ENCODE measurements around the gene PIGU.
A peak's percentile ranks its signal among the peaks of the same experiment; 100 is the strongest.

The PIGU gene

GRCh38 chr20:34644951-34645350 lies 31.9 kb downstream of the PIGU start:
- no peak for DNase-seq (ENCODE audit: low spot score in 2 of 2)
- H3K4me1 Mint-ChIP-seq = no peaks in the 10 kb centered on the region
- no peak overlapping the region for H3K4me3 Mint-ChIP-seq
- no peak for ATAC-seq
- no peaks in the 10 kb centered on the region for H3K9me3 Mint-ChIP-seq
- H3K36me3 Mint-ChIP-seq = peaks cover 25% of the 10 kb centered on the region
- no peak overlapping the region for H3K27ac Mint-ChIP-seq

GRCh38 chr20:34644345-34644744 lies 32.5 kb downstream of the PIGU start:
- no peak overlapping the region for H3K27ac Mint-ChIP-seq
- ATAC-seq (no peak), DNase-seq (ENCODE audit: low spot score in 2 of 2) (no peak)
- H3K9me3 Mint-ChIP-seq = no peaks in the 10 kb centered on the region
- no peaks in the 10 kb centered on the region for H3K4me1 Mint-ChIP-seq
- H3K4me3 Mint-ChIP-seq = no peak overlapping the region
- peaks cover 25% of the 10 kb centered on the region for H3K36me3 Mint-ChIP-seq

- H3K36me3 Mint-ChIP-seq = peaks cover 25% of the 10 kb centered on the region
- H3K9me3 Mint-ChIP-seq = no peaks in the 10 kb centered on the region
- H3K27ac Mint-ChIP-seq = no peak overlapping the region
- DNase-seq (ENCODE audit: low spot score in 2 of 2) (no peak), ATAC-seq (no peak)
- no peaks in the 10 kb centered on the region for H3K4me1 Mint-ChIP-seq
- H3K4me3 Mint-ChIP-seq = no peak overlapping the region
These were observed 33.0 kb downstream of the PIGU start for GRCh38 chr20:34643928-34644327.

- DNase-seq (ENCODE audit: low spot score in 2 of 2) (no peak), ATAC-seq (no peak)
- peaks cover 36% of the 10 kb centered on the region for H3K36me3 Mint-ChIP-seq
- no peak overlapping the region for H3K4me3 Mint-ChIP-seq
- H3K9me3 Mint-ChIP-seq = no peaks in the 10 kb centered on the region
- no peaks in the 10 kb centered on the region for H3K4me1 Mint-ChIP-seq
- H3K27ac Mint-ChIP-seq = peak overlapping the region; percentile 18
These were observed 34.9 kb downstream of the PIGU start for GRCh38 chr20:34642009-34642408.

- Mint-ChIP-seq H3K4me1 (no peaks in the 10 kb centered on the region), H3K4me3 (no peak overlapping the region), H3K9me3 (no peaks in the 10 kb centered on the region), H3K27ac (no peak overlapping the region), H3K36me3 (peaks cover 51% of the 10 kb centered on the region)
- no peak for DNase-seq (ENCODE audit: low spot score in 2 of 2)
- ATAC-seq = no peak
These were observed 37.1 kb downstream of the PIGU start for GRCh38 chr20:34639755-34640222.

- DNase-seq (ENCODE audit: low spot score in 2 of 2) = no peak
- ATAC-seq = no peak
- no peak overlapping the region for H3K27ac Mint-ChIP-seq
- H3K9me3 Mint-ChIP-seq = no peaks in the 10 kb centered on the region
- peaks cover 53% of the 10 kb centered on the region for H3K36me3 Mint-ChIP-seq
- H3K4me3 Mint-ChIP-seq = no peak overlapping the region
- H3K4me1 Mint-ChIP-seq = no peaks in the 10 kb centered on the region
These were observed 38.4 kb downstream of the PIGU start for GRCh38 chr20:34638532-34638931.

- peaks cover 55% of the 10 kb centered on the region for H3K36me3 Mint-ChIP-seq
These were observed 38.9 kb downstream of the PIGU start for GRCh38 chr20:34638039-34638292.

GRCh38 chr20:34637245-34638038 lies 39.5 kb downstream of the PIGU start:
- Mint-ChIP-seq H3K27ac (no peak overlapping the region), H3K4me3 (no peak overlapping the region), H3K9me3 (no peaks in the 10 kb centered on the region), H3K4me1 (no peaks in the 10 kb centered on the region), H3K36me3 (peaks cover 60% of the 10 kb centered on the region)
- ATAC-seq = no peak
- DNase-seq (ENCODE audit: low spot score in 2 of 2) = no peak

More at GRCh38 chr20:34638039-34638292, 38.9 kb downstream of the PIGU start:
- no peak overlapping the region for H3K27ac Mint-ChIP-seq
- no peak for ATAC-seq
- no peaks in the 10 kb centered on the region for H3K4me1 Mint-ChIP-seq
- H3K9me3 Mint-ChIP-seq = no peaks in the 10 kb centered on the region
- DNase-seq (ENCODE audit: low spot score in 2 of 2) = no peak
- H3K4me3 Mint-ChIP-seq = no peak overlapping the region

- no peak overlapping the region for H3K4me3 Mint-ChIP-seq
- no peaks in the 10 kb centered on the region for H3K4me1 Mint-ChIP-seq
- no peaks in the 10 kb centered on the region for H3K9me3 Mint-ChIP-seq
- ATAC-seq (no peak), DNase-seq (ENCODE audit: low spot score in 2 of 2) (no peak)
- H3K27ac Mint-ChIP-seq = no peak overlapping the region
- H3K36me3 Mint-ChIP-seq = peaks cover 64% of the 10 kb centered on the region
These were observed 40.2 kb downstream of the PIGU start for GRCh38 chr20:34636648-34637047.

- H3K9me3 Mint-ChIP-seq = no peaks in the 10 kb centered on the region
- H3K4me3 Mint-ChIP-seq = no peak overlapping the region
- H3K27ac Mint-ChIP-seq = no peak overlapping the region
- ATAC-seq = no peak
- no peak for DNase-seq (ENCODE audit: low spot score in 2 of 2)
- peaks cover 80% of the 10 kb centered on the region for H3K36me3 Mint-ChIP-seq
- no peaks in the 10 kb centered on the region for H3K4me1 Mint-ChIP-seq
These were observed 42.5 kb downstream of the PIGU start for GRCh38 chr20:34634392-34634791.

GRCh38 chr20:34632870-34633452 lies 43.9 kb downstream of the PIGU start:
- no peak overlapping the region for H3K27ac Mint-ChIP-seq

GRCh38 chr20:34629904-34630303 lies 47.0 kb downstream of the PIGU start:
- no peaks in the 10 kb centered on the region for H3K4me1 Mint-ChIP-seq
- DNase-seq (ENCODE audit: low spot score in 2 of 2) (no peak), ATAC-seq (no peak)
- no peak overlapping the region for H3K27ac Mint-ChIP-seq
- no peak overlapping the region for H3K4me3 Mint-ChIP-seq
- no peaks in the 10 kb centered on the region for H3K9me3 Mint-ChIP-seq
- H3K36me3 Mint-ChIP-seq = peaks cover 81% of the 10 kb centered on the region

More at GRCh38 chr20:34632870-34633452, 43.9 kb downstream of the PIGU start:
- no peak for DNase-seq (ENCODE audit: low spot score in 2 of 2)
- Mint-ChIP-seq H3K9me3 (no peaks in the 10 kb centered on the region), H3K4me3 (no peak overlapping the region), H3K4me1 (no peaks in the 10 kb centered on the region), H3K36me3 (peaks cover 81% of the 10 kb centered on the region)
- ATAC-seq = no peak

GRCh38 chr20:34629342-34629741 lies 47.5 kb downstream of the PIGU start:
- no peaks in the 10 kb centered on the region for H3K4me1 Mint-ChIP-seq
- H3K36me3 Mint-ChIP-seq = peaks cover 75% of the 10 kb centered on the region

GRCh38 chr20:34628026-34628425 lies 48.9 kb downstream of the PIGU start:
- Mint-ChIP-seq H3K4me3 (no peak overlapping the region), H3K36me3 (peaks cover 64% of the 10 kb centered on the region), H3K27ac (no peak overlapping the region), H3K9me3 (no peaks in the 10 kb centered on the region), H3K4me1 (peaks cover 5% of the 10 kb centered on the region)
- ATAC-seq (no peak), DNase-seq (ENCODE audit: low spot score in 2 of 2) (no peak)

More at GRCh38 chr20:34629342-34629741, 47.5 kb downstream of the PIGU start:
- H3K4me3 Mint-ChIP-seq = no peak overlapping the region
- no peak overlapping the region for H3K27ac Mint-ChIP-seq
- H3K9me3 Mint-ChIP-seq = no peaks in the 10 kb centered on the region
- DNase-seq (ENCODE audit: low spot score in 2 of 2) (no peak), ATAC-seq (no peak)

- H3K4me1 Mint-ChIP-seq = peaks cover 10% of the 10 kb centered on the region
- H3K9me3 Mint-ChIP-seq = no peaks in the 10 kb centered on the region
- peaks cover 59% of the 10 kb centered on the region for H3K36me3 Mint-ChIP-seq
- no peak overlapping the region for H3K4me3 Mint-ChIP-seq
- no peak for DNase-seq (ENCODE audit: low spot score in 2 of 2)
- H3K27ac Mint-ChIP-seq = no peak overlapping the region
- ATAC-seq = no peak
These were observed 49.4 kb downstream of the PIGU start for GRCh38 chr20:34627458-34627857.

- Mint-ChIP-seq H3K4me1 (peaks cover 11% of the 10 kb centered on the region), H3K9me3 (no peaks in the 10 kb centered on the region), H3K36me3 (peaks cover 59% of the 10 kb centered on the region), H3K4me3 (no peak overlapping the region), H3K27ac (no peak overlapping the region)
- DNase-seq (ENCODE audit: low spot score in 2 of 2) (no peak), ATAC-seq (no peak)
These were observed 49.9 kb downstream of the PIGU start for GRCh38 chr20:34626992-34627391.
